ENCODE measurements around the gene PHB1.
A peak's percentile ranks its signal among the peaks of the same experiment; 100 is the strongest.
"Not testable (repeated sequence)": the region's sequence is repeated elsewhere in the genome, so short reads cannot be mapped to it uniquely, and the experiment has no call there.

Gene PHB1

DNA sequence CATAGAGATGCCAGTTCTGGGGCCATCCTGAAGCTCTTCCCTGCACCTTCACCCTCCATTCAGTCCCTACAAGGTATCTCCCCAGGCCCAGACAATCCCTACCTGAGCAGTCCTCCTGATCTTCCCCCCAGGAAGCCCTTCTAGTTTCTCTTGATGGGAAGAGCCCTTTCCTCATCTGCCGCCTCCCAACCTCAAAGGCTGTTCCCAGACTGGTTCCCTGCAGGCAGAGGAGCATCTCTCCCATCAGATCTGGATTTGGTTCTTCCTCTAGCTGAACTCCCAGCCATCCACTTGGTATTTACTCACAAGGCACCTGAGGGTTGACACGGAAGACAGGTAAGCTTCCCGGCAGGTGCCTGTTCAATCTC, 24.6 kb upstream of the PHB1 start:
- DNase-seq: no peak

DNA sequence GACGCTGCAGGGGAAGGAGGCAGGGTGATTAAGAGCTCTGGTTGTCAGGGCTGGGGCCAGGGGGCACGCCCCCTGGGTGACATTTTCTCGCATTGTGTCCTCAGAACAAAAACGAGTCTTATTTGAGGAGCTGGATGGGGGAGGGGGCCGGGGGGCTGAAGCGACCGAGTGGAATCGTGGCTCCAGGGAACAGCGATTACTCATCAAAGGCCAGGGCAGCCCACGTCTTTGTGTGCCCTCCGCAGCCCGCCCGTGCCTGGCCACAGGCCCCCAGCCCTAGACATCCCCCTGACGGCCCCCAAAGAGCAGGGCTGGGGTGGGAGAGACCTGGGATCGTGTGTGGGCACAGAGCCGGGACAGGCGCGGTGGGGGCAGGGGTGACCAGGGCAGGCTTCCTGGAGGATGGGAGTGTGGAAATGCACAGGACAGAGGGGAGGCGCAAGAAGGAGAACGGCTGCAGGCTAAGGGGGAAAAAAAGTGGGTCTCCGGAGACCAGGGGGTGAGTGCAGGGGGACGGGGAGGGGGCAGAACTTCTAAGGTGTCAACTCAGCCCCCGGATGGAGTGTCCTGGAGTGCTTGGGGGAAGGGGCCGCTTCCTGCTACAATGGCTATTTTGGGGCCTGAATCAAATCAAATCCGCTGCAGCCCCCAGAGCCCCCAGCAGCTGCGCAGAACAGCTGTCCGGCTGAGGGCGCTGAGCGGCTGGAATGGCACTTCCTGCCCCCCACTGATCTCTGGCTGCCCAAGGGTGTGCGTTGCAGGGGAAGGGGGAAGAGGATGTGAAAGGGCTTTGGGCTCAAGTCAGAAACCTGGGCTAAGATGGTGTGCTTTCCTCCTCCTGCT, 24.0 kb upstream of the PHB1 start:
- DNase-seq: no peak

- DNase-seq: no peak
Observed at GRCh38 chr17:49437696-49438435, 23.2 kb upstream of the PHB1 start.

- DNase-seq: no peak
Observed at GRCh38 chr17:49436174-49436573, 21.5 kb upstream of the PHB1 start.

GRCh38 chr17:49435671-49436029, 21.0 kb upstream of the PHB1 start:
- no peak for DNase-seq

DNA sequence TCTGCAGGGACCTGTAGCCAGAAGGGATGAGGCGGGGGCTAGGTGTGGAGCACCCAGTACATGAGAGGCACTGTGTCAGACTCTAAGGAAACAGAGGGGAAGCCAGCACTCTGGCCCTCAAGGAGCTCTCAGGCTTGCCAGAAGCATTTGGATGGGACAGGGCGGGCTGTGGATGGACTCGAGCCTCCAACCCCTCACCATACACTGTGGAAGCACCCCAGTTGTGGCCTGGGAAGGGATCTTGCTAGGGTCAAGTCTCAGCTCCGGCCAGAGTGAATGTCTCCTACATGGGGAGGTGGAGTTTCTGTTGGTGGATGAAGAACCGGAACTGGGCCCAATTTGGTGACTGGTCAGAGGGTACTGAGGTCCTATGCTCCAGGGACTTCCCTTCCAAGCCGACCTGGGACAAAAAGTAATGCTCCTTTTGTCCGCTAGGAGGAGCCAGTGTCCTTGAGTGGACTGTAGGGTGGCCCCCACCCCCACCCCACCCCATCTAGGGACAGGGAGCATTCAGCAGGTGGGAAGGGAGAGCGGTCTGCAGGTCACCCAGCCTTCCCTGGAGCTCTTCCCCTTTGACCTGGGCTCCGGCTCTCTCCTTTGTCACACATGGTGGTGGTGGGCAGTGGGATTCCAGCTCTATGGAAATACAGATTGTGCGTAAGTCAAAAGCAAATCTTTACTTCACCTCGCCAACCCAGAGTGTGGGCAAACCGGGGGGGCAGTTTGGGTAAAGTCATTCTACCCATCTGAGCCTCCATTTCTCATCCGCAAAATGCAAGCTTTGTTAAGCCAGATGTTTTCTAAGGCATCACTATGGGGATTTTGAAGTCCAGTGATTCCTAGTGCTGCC, 20.4 kb upstream of the PHB1 start:
- DNase-seq: no peak

- no peak for DNase-seq
Observed at GRCh38 chr17:49433000-49433694, 18.5 kb upstream of the PHB1 start.

GRCh38 chr17:49431743-49432142, 17.1 kb upstream of the PHB1 start:
- no peak for DNase-seq

GRCh38 chr17:49425004-49425286, 10.3 kb upstream of the PHB1 start:
- no peak for DNase-seq

- DNase-seq: not testable (repeated sequence)
Observed at GRCh38 chr17:49424276-49425003, 9.8 kb upstream of the PHB1 start.

DNA sequence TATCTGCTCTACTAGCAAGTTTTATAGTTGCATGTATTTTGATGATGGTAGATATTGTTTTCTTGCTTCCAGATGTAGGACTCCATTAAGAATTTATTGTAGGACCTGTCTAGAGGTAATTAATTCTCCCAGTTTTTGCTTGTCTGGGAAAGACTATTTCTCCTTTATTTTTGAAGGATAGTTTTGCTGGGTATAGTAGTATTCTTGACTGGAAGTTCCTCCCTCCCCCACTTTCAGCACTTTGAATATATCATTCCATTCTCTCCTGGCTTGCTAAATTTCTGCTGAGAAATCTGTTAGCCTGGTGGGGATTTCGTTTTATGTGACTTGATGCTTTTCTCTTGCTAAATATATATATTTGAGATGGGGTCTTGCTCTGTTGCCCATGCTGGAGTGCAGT, 8.0 kb upstream of the PHB1 start:
- DNase-seq: no peak

DNA sequence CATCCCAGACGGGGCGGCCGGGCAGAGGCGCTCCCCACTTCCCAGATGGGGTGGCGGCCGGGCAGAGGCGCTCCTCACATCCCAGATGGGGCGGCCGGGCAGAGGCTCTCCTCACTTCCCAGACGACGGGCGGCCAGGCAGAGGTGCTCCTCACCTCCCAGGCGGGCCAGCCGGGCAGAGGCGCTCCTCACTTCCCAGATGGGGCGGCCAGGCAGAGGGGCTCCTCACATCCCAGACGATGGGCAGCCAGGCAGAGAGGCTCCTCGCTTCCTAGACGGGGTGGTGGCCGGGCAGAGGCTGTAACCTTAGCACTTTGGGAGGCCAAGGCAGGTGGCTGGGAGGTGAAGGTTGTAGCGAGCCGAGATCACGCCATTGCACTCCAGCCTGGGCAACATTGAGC, 5.1 kb upstream of the PHB1 start:
- DNase-seq: not testable (repeated sequence)

GRCh38 chr17:49418754-49419740, 4.4 kb upstream of the PHB1 start:
- DNase-seq: not testable (repeated sequence)

GRCh38 chr17:49414271-49414621, 436 bp downstream of the PHB1 start:
- DNase-seq: no peak

DNA sequence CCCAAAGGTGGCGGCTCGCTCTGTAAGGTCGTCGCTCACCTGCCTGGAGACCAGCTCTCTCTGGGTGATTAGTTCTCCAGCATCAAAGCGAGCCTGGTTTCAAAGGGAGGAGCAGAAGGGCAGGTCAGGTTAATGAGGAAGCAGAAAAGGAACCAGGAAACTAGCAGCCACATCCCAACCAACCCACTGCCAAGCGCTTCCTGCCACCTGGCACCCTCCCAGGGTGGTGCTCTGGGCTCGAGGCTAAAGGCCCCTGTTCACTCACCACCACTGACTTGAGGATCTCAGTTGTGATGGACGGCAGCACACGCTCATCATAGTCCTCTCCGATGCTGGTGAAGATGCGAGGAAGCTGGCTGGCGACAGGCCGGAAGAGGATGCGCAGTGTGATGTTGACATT, 5.6 kb downstream of the PHB1 start:
- DNase-seq: no peak

DNA sequence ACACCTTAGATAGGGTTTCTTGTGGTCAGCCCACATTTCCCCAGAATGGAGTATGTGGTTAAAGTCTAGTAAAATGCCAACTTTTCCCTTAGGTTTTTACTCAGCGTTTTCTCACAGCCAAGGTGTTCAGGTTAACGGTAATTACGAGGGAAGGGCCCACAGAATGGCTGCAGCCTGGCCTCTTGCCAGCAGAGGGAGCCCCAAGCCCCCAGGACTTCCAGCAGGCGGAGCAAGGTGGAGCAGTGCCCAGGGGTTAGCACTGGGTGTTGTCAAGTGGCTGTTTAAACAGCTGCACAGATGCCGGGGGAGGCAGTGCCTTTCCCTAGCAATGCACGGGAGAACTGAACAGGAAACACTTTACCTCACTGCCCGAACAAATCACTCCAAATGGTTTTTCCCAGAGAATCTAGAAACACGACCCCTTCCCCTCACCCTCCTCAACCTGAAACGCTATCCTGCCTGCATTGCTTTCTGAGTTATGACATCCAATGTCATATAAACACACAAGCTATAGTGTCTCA, 6.6 kb downstream of the PHB1 start:
- DNase-seq: peak; percentile 78

DNA sequence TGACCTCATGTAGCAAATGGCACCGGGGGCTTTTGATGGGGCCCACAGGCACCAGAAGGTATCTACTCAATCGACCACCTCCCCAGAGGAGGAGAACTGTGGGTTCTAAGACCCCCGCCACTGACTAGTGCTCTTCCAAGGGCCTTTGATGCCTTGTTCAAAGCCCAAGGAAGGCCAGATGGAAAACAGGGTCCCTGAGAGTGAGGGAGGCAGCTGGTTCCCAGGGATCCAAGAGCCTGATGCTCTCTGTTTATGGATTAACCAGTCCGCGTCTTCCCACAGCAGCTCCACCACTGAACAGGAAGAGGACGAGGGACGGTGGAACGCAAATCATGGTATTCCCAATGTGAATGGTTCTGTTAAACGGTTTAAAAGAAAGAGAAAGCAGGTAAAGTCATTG, 7.6 kb downstream of the PHB1 start:
- DNase-seq: no peak

GRCh38 chr17:49406421-49407061, 8.1 kb downstream of the PHB1 start:
- DNase-seq: no peak

DNA sequence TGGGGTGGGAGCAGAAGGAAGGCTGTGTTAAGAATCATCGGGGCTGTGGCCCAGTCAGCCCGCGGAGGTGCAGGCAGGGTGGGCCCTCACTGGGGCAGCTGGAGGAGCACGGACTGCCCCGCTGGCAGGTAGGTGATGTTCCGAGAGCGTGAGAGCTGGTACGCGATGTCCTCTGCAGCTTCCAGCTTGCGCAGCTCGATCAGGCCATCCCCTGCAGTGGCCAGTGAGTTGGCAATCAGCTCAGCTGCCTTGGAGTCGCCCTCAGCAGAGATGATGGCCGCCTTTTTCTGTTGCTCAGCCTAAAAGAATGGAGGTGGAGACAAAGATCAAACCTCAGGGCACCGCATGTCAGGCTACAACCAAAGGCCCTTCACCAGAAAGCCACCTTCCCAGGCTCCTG, 9.8 kb downstream of the PHB1 start:
- no peak for DNase-seq

GRCh38 chr17:49404361-49404760, 10.3 kb downstream of the PHB1 start:
- peak; percentile 52 for DNase-seq
